SK-N-SH treated with all-trans-retinoic acid at 6 μM for 48 hours (cell line): ENCODE data around the gene NRAS.

Source experiments
- BACH2 ChIP-seq: fragments of 250-450 bp; sonication (Bioruptor Pico); IDR thresholded peaks from 2 replicates; pipeline ENCODE4 v1.9.0; 2021; ENCODE audit warnings: mild to moderate bottlenecking, borderline replicate concordance
- GLIS3 ChIP-seq: fragments of 250-450 bp; sonication (Bioruptor Pico); IDR thresholded peaks from 2 replicates; pipeline ENCODE4 v1.5.0; 2020; ENCODE audit warnings: mild to moderate bottlenecking, moderate library complexity
- OSR1 ChIP-seq: fragments of 250-450 bp; sonication (Bioruptor Pico); IDR thresholded peaks from 2 replicates; pipeline ENCODE4 v1.8.0; 2022; ENCODE audit warnings: moderate library complexity, mild to moderate bottlenecking, inconsistent platforms
- RARB ChIP-seq: fragments of 250-450 bp; sonication (Bioruptor Pico); IDR thresholded peaks from 2 replicates; pipeline ENCODE4 v1.8.0; 2021; ENCODE audit warnings: mild to moderate bottlenecking, moderate library complexity
- TCF4 ChIP-seq: fragments of 250-450 bp; sonication (Bioruptor Pico); IDR thresholded peaks from 2 replicates; pipeline ENCODE4 v1.8.0; 2021; ENCODE audit warnings: mild to moderate bottlenecking, moderate library complexity, borderline replicate concordance
- ZFP3 ChIP-seq: fragments of 250-450 bp; sonication (Bioruptor Pico); IDR thresholded peaks from 2 replicates; pipeline ENCODE4 v1.5.0; 2020; ENCODE audit warnings: mild to moderate bottlenecking, moderate library complexity
- ZNF8 ChIP-seq: fragments of 450-650 bp; formaldehyde crosslinking; IDR thresholded peaks from 2 replicates; pipeline ENCODE4 v1.5.0; 2020; ENCODE audit warnings: mild to moderate bottlenecking, moderate library complexity
- TF ChIP-seq, protein P1 (sequence below): fragments of 250-450 bp; sonication (Bioruptor Pico); IDR thresholded peaks from 2 replicates; pipeline ENCODE4 v1.8.0; 2020; ENCODE audit warnings: mild to moderate bottlenecking, moderate library complexity, borderline replicate concordance
- TF ChIP-seq, protein P2 (sequence below): fragments of 250-450 bp; sonication (Bioruptor Pico); IDR thresholded peaks from 2 replicates; pipeline ENCODE4 v1.5.1; 2020; ENCODE audit warnings: low read depth, mild to moderate bottlenecking, moderate library complexity

DNA sequence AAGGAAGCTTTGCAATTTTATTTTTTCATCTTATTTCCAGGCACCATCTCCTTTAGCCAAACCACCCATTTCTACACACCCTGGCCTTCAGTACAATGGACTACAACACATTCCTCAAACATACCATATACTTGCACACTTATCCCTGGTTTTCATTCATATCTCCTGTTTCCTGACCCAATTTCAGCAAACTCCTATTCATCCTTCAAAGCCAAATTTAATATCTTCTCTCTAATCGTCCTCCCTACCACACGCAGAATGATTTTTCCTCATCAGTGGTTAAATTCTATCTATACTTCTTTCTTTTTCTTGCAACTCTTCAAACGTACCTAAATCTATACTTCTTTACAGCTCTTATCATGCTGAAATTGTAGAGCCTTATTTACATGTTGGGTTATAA is 49.6 kb downstream of the NRAS start:
- TF ChIP-seq RARB (CRISPR knock-in tag) (no peak), ZNF8 (CRISPR knock-in tag) (no peak), GLIS3 (CRISPR knock-in tag) (no peak), TCF4 (no peak), OSR1 (CRISPR knock-in tag) (no peak), BACH2 (CRISPR knock-in tag) (no peak), ZFP3 (CRISPR knock-in tag) (peak; percentile 72)
- TF ChIP-seq, protein P1, sequence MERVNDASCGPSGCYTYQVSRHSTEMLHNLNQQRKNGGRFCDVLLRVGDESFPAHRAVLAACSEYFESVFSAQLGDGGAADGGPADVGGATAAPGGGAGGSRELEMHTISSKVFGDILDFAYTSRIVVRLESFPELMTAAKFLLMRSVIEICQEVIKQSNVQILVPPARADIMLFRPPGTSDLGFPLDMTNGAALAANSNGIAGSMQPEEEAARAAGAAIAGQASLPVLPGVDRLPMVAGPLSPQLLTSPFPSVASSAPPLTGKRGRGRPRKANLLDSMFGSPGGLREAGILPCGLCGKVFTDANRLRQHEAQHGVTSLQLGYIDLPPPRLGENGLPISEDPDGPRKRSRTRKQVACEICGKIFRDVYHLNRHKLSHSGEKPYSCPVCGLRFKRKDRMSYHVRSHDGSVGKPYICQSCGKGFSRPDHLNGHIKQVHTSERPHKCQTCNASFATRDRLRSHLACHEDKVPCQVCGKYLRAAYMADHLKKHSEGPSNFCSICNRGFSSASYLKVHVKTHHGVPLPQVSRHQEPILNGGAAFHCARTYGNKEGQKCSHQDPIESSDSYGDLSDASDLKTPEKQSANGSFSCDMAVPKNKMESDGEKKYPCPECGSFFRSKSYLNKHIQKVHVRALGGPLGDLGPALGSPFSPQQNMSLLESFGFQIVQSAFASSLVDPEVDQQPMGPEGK: no peak
- TF ChIP-seq, protein P2, sequence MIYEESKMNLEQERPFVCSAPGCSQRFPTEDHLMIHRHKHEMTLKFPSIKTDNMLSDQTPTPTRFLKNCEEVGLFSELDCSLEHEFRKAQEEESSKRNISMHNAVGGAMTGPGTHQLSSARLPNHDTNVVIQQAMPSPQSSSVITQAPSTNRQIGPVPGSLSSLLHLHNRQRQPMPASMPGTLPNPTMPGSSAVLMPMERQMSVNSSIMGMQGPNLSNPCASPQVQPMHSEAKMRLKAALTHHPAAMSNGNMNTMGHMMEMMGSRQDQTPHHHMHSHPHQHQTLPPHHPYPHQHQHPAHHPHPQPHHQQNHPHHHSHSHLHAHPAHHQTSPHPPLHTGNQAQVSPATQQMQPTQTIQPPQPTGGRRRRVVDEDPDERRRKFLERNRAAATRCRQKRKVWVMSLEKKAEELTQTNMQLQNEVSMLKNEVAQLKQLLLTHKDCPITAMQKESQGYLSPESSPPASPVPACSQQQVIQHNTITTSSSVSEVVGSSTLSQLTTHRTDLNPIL (CRISPR knock-in tag): no peak
